Neural progenitor cell (in vitro differentiated cells): ENCODE measurements around the gene ABCF3. TPM values are rescaled to one million over a fixed set of nuclear protein-coding genes. Genes with fewer than 3 reads are reported as not detected.

Experiments
- DNase-seq: peaks from one replicate; pipeline ENCODE4 v3.0.0-alpha.2; 2016; ENCODE audit warnings: low spot score
- H2AFZ ChIP-seq: fragments of 200-600 bp; sonication (generic); replicated peaks from 2 replicates; pipeline ENCODE4 v1.6.1; 2016; ENCODE audit warnings: antibody characterized with exemption
- H3F3A ChIP-seq: fragments of 200-600 bp; sonication (generic); 2 replicates; pipeline ENCODE4 v1.6.1; 2016; ENCODE audit warnings: antibody characterized with exemption, low read depth
- H3K27ac ChIP-seq: fragments of 200-600 bp; sonication (generic); 2 replicates; pipeline ENCODE4 v1.5.1; 2016; ENCODE audit warnings: mild to moderate bottlenecking
- H3K27me3 ChIP-seq: fragments of 200-600 bp; sonication (generic); 2 replicates; pipeline ENCODE4 v1.6.1; 2016; ENCODE audit warnings: mild to moderate bottlenecking, moderate library complexity
- H3K36me3 ChIP-seq: fragments of 200-600 bp; sonication (generic); 2 replicates; pipeline ENCODE4 v1.5.1; 2016
- H3K4me1 ChIP-seq: fragments of 200-600 bp; sonication (generic); 2 replicates; pipeline ENCODE4 v1.6.1; 2016; ENCODE audit warnings: mixed run types
- H3K4me2 ChIP-seq: fragments of 200-600 bp; sonication (generic); 2 replicates; pipeline ENCODE4 v1.6.1; 2016
- H3K4me3 ChIP-seq: fragments of 200-600 bp; sonication (generic); 2 replicates; pipeline ENCODE4 v1.5.1; 2016
- H3K79me2 ChIP-seq: fragments of 200-600 bp; sonication (generic); 2 replicates; pipeline ENCODE4 v1.6.1; 2016; ENCODE audit warnings: low read depth
- H3K9ac ChIP-seq: fragments of 200-600 bp; sonication (generic); 2 replicates; pipeline ENCODE4 v1.6.1; 2016
- H3K9me3 ChIP-seq: fragments of 200-600 bp; sonication (generic); 2 replicates; pipeline ENCODE4 v1.5.1; 2016; ENCODE audit warnings: low read depth
- H4K20me1 ChIP-seq: fragments of 200-600 bp; sonication (generic); 2 replicates; pipeline ENCODE4 v1.6.1; 2016; ENCODE audit warnings: low read depth
- H3K27ac Mint-ChIP-seq: 3 replicates; pipeline ENCODE4 v1.8.0; 2021; ENCODE audit warnings: mixed read lengths
- H3K27me3 Mint-ChIP-seq: 2 replicates; pipeline ENCODE4 v1.8.0; 2022; ENCODE audit warnings: low read depth, mild to moderate bottlenecking, inconsistent platforms, moderate library complexity, mixed read lengths; ENCODE audit not compliant: insufficient read depth
- H3K36me3 Mint-ChIP-seq: 3 replicates; pipeline ENCODE4 v1.8.0; 2021; ENCODE audit warnings: mixed read lengths
- H3K4me1 Mint-ChIP-seq: 3 replicates; pipeline ENCODE4 v1.8.0; 2021; ENCODE audit warnings: mixed read lengths
- H3K4me3 Mint-ChIP-seq: 3 replicates; pipeline ENCODE4 v1.8.0; 2021; ENCODE audit warnings: mild to moderate bottlenecking, moderate library complexity, mixed read lengths
- H3K9me3 Mint-ChIP-seq: 3 replicates; pipeline ENCODE4 v1.8.0; 2020; ENCODE audit warnings: mixed read lengths
- CTCF ChIP-seq: fragments of 200-600 bp; sonication (generic); IDR thresholded peaks from 2 replicates; pipeline ENCODE4 v1.5.1; 2017; ENCODE audit warnings: antibody characterized with exemption, mild to moderate bottlenecking
- EZH2 ChIP-seq: fragments of 200-600 bp; sonication (generic); IDR thresholded peaks from 2 replicates; pipeline ENCODE4 v1.6.1; 2017; ENCODE audit warnings: antibody characterized with exemption, mild to moderate bottlenecking, moderate library complexity
- EZH2phosphoT487 ChIP-seq: fragments of 200-600 bp; sonication (generic); IDR thresholded peaks from 2 replicates; pipeline ENCODE4 v1.6.1; 2017; ENCODE audit warnings: antibody characterized with exemption
- total RNA-seq: library from RNA; depleted of rRNA; stranded (reverse); fragments of >200 nt; gene quantifications from 2 replicates; pipeline ENCODE4 v1.2.3, GENCODE V29; 2015; ENCODE audit warnings: low replicate concordance

The ABCF3 gene
- total RNA-seq, 1 donor from 2014 or later, result 22.0 TPM

- Histone ChIP-seq H3K36me3 (no peaks in the 10 kb centered on the region), H3K4me2 (no peak overlapping the region), H3K27me3 (no peaks in the 10 kb centered on the region), H4K20me1 (peaks cover 6% of the 10 kb centered on the region), H3K9me3 (no peaks in the 10 kb centered on the region), H2AFZ (no peak overlapping the region), H3K4me1 (no peaks in the 10 kb centered on the region), H3K9ac (no peak overlapping the region), H3K4me3 (no peak overlapping the region), H3F3A (peaks cover 9% of the 10 kb centered on the region), H3K79me2 (peaks cover 10% of the 10 kb centered on the region), H3K27ac (no peak overlapping the region)
- Mint-ChIP-seq H3K36me3 (peaks cover 15% of the 10 kb centered on the region), H3K4me1 (no peaks in the 10 kb centered on the region), H3K27me3 (peaks cover 11% of the 10 kb centered on the region), H3K4me3 (no peak overlapping the region), H3K9me3 (no peaks in the 10 kb centered on the region), H3K27ac (no peak overlapping the region)
- no peak for DNase-seq
- no peak for TF ChIP-seq CTCF
- TF ChIP-seq EZH2phosphoT487, result no peak
- no peak for TF ChIP-seq EZH2
Observed at GRCh38 chr3:184143327-184143726, 42.7 kb upstream of the ABCF3 start.

GRCh38 chr3:184144505-184144904 lies 41.5 kb upstream of the ABCF3 start:
- H3K4me1 Mint-ChIP-seq, result no peaks in the 10 kb centered on the region
- DNase-seq, result no peak
- peaks cover 9% of the 10 kb centered on the region for H3F3A ChIP-seq
- no peaks in the 10 kb centered on the region for H3K27me3 ChIP-seq
- H2AFZ ChIP-seq, result no peak overlapping the region
- H3K27ac ChIP-seq, result no peak overlapping the region
- H3K4me3 ChIP-seq, result no peak overlapping the region
- H3K27ac Mint-ChIP-seq, result no peak overlapping the region
- peaks cover 6% of the 10 kb centered on the region for H4K20me1 ChIP-seq
- H3K27me3 Mint-ChIP-seq, result peaks cover 11% of the 10 kb centered on the region
- no peaks in the 10 kb centered on the region for H3K36me3 ChIP-seq
- H3K36me3 Mint-ChIP-seq, result peaks cover 15% of the 10 kb centered on the region
- H3K79me2 ChIP-seq, result peaks cover under 1% of the 10 kb centered on the region
- no peak for TF ChIP-seq EZH2
- TF ChIP-seq CTCF, result no peak
- no peak for TF ChIP-seq EZH2phosphoT487
- H3K4me3 Mint-ChIP-seq, result no peak overlapping the region
- no peaks in the 10 kb centered on the region for H3K9me3 ChIP-seq
- H3K4me2 ChIP-seq, result no peak overlapping the region
- no peaks in the 10 kb centered on the region for H3K4me1 ChIP-seq
- no peak overlapping the region for H3K9ac ChIP-seq
- no peaks in the 10 kb centered on the region for H3K9me3 Mint-ChIP-seq

GRCh38 chr3:184145111-184145524 lies 40.9 kb upstream of the ABCF3 start:
- no peaks in the 10 kb centered on the region for H3K79me2 ChIP-seq
- H3K27me3 Mint-ChIP-seq, result peaks cover 11% of the 10 kb centered on the region
- H3K4me1 ChIP-seq, result no peaks in the 10 kb centered on the region
- H3K27me3 ChIP-seq, result no peaks in the 10 kb centered on the region
- peaks cover 13% of the 10 kb centered on the region for H3F3A ChIP-seq
- peaks cover 6% of the 10 kb centered on the region for H4K20me1 ChIP-seq
- peak; percentile 65 for DNase-seq
- no peak overlapping the region for H3K27ac ChIP-seq
- no peaks in the 10 kb centered on the region for H3K9me3 Mint-ChIP-seq
- no peaks in the 10 kb centered on the region for H3K9me3 ChIP-seq
- no peak for TF ChIP-seq EZH2phosphoT487
- no peak for TF ChIP-seq EZH2
- peak; percentile 53 for TF ChIP-seq CTCF
- H3K4me2 ChIP-seq, result no peak overlapping the region
- no peak overlapping the region for H3K4me3 Mint-ChIP-seq
- no peak overlapping the region for H2AFZ ChIP-seq
- no peaks in the 10 kb centered on the region for H3K4me1 Mint-ChIP-seq
- H3K36me3 ChIP-seq, result no peaks in the 10 kb centered on the region
- H3K9ac ChIP-seq, result no peak overlapping the region
- no peak overlapping the region for H3K4me3 ChIP-seq
- no peak overlapping the region for H3K27ac Mint-ChIP-seq
- H3K36me3 Mint-ChIP-seq, result peaks cover 15% of the 10 kb centered on the region
